ENCODE data around the gene SETD5. TPM values are rescaled to one million over a fixed set of nuclear protein-coding genes. Genes with fewer than 3 reads are reported as not detected.
A peak's percentile ranks its signal among the peaks of the same experiment; 100 is the strongest.

SETD5 gene
- total RNA-seq, 4 donors from 2014 or later = 72.5 to 272 (median 147) TPM

DNA sequence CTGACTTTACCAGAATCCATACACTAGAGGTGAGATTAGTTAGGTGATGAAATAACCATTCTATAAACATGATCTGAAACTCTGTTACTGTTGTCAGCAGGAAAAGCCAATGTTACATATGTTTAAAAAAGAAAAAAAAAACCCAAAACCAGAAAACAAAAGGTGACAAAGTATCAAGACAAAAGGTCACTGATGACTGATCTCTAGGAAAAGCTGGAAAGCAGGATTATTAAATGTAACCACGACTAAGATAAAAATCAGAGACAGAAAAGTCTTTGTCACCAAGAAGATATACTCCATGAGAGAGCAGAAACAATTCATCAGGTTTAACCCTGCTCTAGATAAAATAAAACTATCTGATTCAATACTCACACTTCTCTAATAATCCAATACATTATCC lies 5.4 kb upstream of the SETD5 start:
- Histone ChIP-seq H3K27me3 (no peaks in the 10 kb centered on the region), H3K36me3 (peaks cover 0 to 67% (median 0%) of the 10 kb centered on the region in 3 donors), H3K4me1 (peaks cover 0 to 44% (median 1%) of the 10 kb centered on the region in 4 donors), H3K4me3 (no peak overlapping the region), H3K9me3 (no peaks in the 10 kb centered on the region), H3K27ac (no peak overlapping the region)
- no peak for TF ChIP-seq POLR2A (IDR thresholded peaks at IDR 0.05)
- TF ChIP-seq, protein P1, sequence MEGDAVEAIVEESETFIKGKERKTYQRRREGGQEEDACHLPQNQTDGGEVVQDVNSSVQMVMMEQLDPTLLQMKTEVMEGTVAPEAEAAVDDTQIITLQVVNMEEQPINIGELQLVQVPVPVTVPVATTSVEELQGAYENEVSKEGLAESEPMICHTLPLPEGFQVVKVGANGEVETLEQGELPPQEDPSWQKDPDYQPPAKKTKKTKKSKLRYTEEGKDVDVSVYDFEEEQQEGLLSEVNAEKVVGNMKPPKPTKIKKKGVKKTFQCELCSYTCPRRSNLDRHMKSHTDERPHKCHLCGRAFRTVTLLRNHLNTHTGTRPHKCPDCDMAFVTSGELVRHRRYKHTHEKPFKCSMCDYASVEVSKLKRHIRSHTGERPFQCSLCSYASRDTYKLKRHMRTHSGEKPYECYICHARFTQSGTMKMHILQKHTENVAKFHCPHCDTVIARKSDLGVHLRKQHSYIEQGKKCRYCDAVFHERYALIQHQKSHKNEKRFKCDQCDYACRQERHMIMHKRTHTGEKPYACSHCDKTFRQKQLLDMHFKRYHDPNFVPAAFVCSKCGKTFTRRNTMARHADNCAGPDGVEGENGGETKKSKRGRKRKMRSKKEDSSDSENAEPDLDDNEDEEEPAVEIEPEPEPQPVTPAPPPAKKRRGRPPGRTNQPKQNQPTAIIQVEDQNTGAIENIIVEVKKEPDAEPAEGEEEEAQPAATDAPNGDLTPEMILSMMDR (IDR thresholded peaks at IDR 0.05) = no peak
- no peak for DNase-seq

DNA sequence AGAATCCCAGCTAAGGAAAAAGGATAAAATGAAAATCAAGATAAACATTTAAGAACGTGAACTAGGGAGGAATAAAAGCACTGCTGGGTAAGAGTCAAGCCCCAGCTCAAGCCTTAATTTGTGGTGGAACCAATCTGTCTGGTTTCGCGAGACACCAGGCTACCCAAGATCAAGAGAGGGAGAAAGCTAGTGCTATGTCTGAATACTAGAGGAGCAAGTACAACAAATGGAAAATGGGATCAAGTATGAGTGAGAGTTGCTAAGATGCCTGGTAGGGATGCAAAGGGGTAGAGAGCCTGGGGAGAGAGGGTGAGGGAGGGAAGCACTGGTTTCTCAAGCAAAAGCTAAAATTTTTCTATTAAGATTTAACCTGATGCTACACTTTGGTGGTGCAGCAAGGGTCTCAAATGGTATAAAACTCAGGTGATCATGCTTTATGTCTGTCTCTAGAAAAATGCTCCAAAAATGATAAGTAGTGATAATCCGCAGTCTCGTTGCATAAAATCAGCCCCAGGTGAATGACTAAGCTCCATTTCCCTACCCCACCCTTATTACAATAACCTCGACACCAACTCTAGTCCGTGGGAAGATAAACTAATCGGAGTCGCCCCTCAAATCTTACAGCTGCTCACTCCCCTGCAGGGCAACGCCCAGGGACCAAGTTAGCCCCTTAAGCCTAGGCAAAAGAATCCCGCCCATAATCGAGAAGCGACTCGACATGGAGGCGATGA lies 1.7 kb upstream of the SETD5 start:
- TF ChIP-seq, protein P1 (IDR thresholded peaks at IDR 0.05) = no peak
- no peak for TF ChIP-seq POLR2A (IDR thresholded peaks at IDR 0.05)
- no peak for DNase-seq
- Histone ChIP-seq H3K27ac (peak overlapping the region; percentile 94 to 100 (median 98)), H3K27me3 (no peaks in the 10 kb centered on the region), H3K4me3 (peak overlapping the region; percentile 69 to 93 (median 80)), H3K36me3 (peaks cover 0 to 30% (median 0%) of the 10 kb centered on the region in 3 donors), H3K9me3 (no peaks in the 10 kb centered on the region), H3K4me1 (peaks cover 0 to 59% (median 8%) of the 10 kb centered on the region in 4 donors)

DNA sequence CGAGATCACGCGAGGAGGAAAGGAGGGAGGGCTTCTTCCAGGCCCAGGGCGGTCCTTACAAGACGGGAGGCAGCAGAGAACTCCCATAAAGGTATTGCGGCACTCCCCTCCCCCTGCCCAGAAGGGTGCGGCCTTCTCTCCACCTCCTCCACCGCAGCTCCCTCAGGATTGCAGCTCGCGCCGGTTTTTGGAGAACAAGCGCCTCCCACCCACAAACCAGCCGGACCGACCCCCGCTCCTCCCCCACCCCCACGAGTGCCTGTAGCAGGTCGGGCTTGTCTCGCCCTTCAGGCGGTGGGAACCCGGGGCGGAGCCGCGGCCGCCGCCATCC lies 1.1 kb upstream of the SETD5 start:
- Histone ChIP-seq H3K27me3 (no peaks in the 10 kb centered on the region), H3K4me3 (peak overlapping the region; percentile 69 to 93 (median 80)), H3K36me3 (peaks cover 0 to 25% (median 0%) of the 10 kb centered on the region in 3 donors), H3K9me3 (no peaks in the 10 kb centered on the region), H3K27ac (peak overlapping the region; percentile 94 to 100 (median 98)), H3K4me1 (peaks cover 0 to 63% (median 10%) of the 10 kb centered on the region in 4 donors)
- TF ChIP-seq, protein P1 (IDR thresholded peaks at IDR 0.05) = no peak
- TF ChIP-seq POLR2A (IDR thresholded peaks at IDR 0.05) = peak; percentile 32 to 49
- peak; percentile 76 to 94 (median 91) for DNase-seq

DNA sequence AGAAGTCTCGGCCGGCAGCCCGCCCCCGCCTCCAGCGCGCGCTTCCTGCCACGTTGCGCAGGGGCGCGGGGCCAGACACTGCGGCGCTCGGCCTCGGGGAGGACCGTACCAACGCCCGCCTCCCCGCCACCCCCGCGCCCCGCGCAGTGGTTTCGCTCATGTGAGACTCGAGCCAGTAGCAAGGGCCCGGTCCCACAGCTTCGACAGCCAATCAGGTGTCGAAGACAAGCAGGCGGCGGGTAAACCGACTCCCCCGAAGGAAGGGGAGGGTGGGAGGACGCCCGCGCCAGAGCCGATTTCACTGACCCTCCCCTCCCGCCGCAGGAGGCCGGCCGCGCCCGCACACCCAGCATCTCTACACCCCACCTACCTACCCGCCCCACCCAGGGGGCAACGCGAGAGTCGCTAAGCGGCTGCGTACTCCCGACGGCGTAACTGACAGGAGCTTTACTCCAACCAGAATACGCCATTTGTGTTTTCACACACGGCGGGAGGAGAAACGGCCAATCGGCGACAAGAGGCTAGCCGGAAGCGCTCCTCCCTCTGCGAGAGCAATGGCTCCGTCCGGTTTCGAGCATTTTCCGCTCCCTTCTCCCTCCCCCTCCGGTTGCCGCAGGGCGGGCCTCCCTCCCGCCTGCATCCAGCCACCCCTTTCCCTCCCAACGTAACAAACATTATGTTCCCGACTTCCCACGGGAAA lies 633 bp upstream of the SETD5 start:
- H3K4me3 ChIP-seq = peak overlapping the region; percentile 69 to 93 (median 80)
- H3K4me1 ChIP-seq = peaks cover 0 to 63% (median 13%) of the 10 kb centered on the region in 4 donors
- peaks cover 0 to 19% (median 0%) of the 10 kb centered on the region in 3 donors for H3K36me3 ChIP-seq
- TF ChIP-seq, protein P1 (IDR thresholded peaks at IDR 0.05) = no peak
- TF ChIP-seq POLR2A (IDR thresholded peaks at IDR 0.05) = no peak
- H3K27me3 ChIP-seq = no peaks in the 10 kb centered on the region
- no peaks in the 10 kb centered on the region for H3K9me3 ChIP-seq
- DNase-seq = peak; percentile 96 to 99 (median 97)
- H3K27ac ChIP-seq = peak overlapping the region; percentile 94 to 100 (median 98)

DNA sequence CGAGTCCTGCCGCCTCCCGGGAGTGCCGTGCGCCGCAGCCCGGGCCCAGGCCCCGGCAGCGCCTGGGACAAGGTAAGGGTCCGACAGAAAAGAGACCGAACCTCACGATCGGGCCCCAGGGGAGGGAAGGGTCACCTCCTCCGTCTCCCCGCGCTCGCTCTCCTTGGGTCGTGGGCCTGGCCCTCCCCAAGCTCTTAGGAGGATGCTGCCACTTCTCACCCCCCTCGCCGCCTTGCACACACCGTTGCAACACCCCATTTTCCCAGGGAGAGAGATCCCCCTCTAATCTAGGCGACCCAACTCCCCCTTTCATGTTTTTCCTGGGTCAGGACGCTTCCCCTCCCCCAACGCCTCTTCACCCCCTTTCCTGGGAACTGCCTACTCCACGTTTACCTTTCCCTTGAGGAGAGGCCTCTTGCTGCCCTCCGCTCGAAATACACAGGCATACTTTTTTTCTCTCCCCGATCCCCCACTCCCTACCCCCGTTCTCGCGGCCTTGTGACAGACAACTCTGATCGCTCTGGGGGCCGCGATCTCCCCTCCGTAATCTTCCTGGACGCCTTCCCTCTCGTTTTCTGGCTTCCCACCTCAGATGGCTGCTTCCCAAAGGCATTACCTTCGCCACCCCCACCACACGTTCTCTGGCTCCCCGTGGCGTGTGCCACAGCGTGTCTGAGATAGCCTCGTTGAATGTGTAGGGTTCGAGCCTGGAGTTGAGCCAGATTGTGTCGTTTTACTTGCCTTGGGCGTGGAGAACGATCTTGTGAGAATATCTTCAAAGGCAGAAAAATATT lies 688 bp downstream of the SETD5 start:
- no peaks in the 10 kb centered on the region for H3K9me3 ChIP-seq
- H3K27me3 ChIP-seq = no peaks in the 10 kb centered on the region
- H3K36me3 ChIP-seq = peaks cover 0 to 9% (median 0%) of the 10 kb centered on the region in 3 donors
- TF ChIP-seq, protein P1 (IDR thresholded peaks at IDR 0.05) = no peak
- TF ChIP-seq POLR2A (IDR thresholded peaks at IDR 0.05) = no peak
- peak overlapping the region; percentile 69 to 93 (median 80) for H3K4me3 ChIP-seq
- H3K4me1 ChIP-seq = peaks cover 0 to 65% (median 18%) of the 10 kb centered on the region in 4 donors
- H3K27ac ChIP-seq = peak overlapping the region; percentile 94 to 100 (median 98)
- peak; percentile 30 to 64 (median 58) for DNase-seq

Data from Peyer's patch (tissue), 4 donors.